HepG2 (cell line): Measurements from ENCODE around the gene KCNG4.

ENCODE experiments used
- ZNF24 ChIP-seq: fragments of 450-650 bp; IDR thresholded peaks from 2 replicates; pipeline ENCODE4 v1.6.1; 2017; ENCODE audit warnings: antibody characterized with exemption, mild to moderate bottlenecking
- ZNF274 ChIP-seq: sonication (generic); formaldehyde crosslinking; IDR thresholded peaks from 2 replicates; pipeline ENCODE4 v1.5.1; 2020; ENCODE audit warnings: mild to moderate bottlenecking, missing genetic modification reagents
- TF ChIP-seq, protein P1 (sequence below): sonication (generic); formaldehyde crosslinking; IDR thresholded peaks from 2 replicates; pipeline ENCODE4 v1.5.0; 2020; ENCODE audit warnings: mild to moderate bottlenecking, missing genetic modification reagents, moderate library complexity

- TF ChIP-seq ZNF274 (CRISPR knock-in tag) (no peak), ZNF24 (no peak)
- TF ChIP-seq, protein P1, sequence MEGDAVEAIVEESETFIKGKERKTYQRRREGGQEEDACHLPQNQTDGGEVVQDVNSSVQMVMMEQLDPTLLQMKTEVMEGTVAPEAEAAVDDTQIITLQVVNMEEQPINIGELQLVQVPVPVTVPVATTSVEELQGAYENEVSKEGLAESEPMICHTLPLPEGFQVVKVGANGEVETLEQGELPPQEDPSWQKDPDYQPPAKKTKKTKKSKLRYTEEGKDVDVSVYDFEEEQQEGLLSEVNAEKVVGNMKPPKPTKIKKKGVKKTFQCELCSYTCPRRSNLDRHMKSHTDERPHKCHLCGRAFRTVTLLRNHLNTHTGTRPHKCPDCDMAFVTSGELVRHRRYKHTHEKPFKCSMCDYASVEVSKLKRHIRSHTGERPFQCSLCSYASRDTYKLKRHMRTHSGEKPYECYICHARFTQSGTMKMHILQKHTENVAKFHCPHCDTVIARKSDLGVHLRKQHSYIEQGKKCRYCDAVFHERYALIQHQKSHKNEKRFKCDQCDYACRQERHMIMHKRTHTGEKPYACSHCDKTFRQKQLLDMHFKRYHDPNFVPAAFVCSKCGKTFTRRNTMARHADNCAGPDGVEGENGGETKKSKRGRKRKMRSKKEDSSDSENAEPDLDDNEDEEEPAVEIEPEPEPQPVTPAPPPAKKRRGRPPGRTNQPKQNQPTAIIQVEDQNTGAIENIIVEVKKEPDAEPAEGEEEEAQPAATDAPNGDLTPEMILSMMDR, result no peak
These were observed 19.0 kb downstream of the KCNG4 start for GRCh38 chr16:84220851-84221250.
